ENCODE measurements around the gene UPF3A.

UPF3A gene

DNA sequence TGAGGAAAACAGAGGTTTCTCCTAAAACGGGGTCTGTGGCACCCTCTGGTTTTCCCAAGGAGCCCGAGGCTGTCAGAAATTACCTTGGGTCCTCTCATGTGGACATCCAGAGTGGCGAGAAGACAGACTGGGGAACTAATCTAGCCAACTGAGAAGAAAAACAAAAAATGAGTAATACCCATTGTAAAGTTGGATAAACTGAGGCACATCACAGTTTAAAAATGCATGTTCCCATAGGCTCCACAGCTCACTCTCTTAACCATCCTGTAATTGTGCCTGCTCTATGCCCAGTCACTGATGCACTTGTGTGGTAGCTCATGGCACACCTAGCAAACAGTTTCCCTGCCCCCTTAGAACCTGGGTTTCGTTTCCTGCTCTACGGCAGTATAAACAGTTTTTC is 15.2 kb upstream of the UPF3A start:
- no peak for DNase-seq (ENCODE audit: extremely low read depth, insufficient read length)
- peaks cover 25% of the 10 kb centered on the region for H3K36me3 ChIP-seq (ENCODE audit: control insufficient read depth, insufficient read depth, low read length)
- H3K4me3 ChIP-seq (replicated peaks; ENCODE audit: low read depth, low read length), result no peak overlapping the region
- TF ChIP-seq, protein P1, sequence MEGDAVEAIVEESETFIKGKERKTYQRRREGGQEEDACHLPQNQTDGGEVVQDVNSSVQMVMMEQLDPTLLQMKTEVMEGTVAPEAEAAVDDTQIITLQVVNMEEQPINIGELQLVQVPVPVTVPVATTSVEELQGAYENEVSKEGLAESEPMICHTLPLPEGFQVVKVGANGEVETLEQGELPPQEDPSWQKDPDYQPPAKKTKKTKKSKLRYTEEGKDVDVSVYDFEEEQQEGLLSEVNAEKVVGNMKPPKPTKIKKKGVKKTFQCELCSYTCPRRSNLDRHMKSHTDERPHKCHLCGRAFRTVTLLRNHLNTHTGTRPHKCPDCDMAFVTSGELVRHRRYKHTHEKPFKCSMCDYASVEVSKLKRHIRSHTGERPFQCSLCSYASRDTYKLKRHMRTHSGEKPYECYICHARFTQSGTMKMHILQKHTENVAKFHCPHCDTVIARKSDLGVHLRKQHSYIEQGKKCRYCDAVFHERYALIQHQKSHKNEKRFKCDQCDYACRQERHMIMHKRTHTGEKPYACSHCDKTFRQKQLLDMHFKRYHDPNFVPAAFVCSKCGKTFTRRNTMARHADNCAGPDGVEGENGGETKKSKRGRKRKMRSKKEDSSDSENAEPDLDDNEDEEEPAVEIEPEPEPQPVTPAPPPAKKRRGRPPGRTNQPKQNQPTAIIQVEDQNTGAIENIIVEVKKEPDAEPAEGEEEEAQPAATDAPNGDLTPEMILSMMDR (IDR thresholded peaks at IDR 0.05; ENCODE audit: insufficient read depth, low read length, poor library complexity, severe bottlenecking), result no peak
- no peaks in the 10 kb centered on the region for H3K27me3 ChIP-seq (replicated peaks; ENCODE audit: control insufficient read depth, insufficient read depth, low read length)

DNA sequence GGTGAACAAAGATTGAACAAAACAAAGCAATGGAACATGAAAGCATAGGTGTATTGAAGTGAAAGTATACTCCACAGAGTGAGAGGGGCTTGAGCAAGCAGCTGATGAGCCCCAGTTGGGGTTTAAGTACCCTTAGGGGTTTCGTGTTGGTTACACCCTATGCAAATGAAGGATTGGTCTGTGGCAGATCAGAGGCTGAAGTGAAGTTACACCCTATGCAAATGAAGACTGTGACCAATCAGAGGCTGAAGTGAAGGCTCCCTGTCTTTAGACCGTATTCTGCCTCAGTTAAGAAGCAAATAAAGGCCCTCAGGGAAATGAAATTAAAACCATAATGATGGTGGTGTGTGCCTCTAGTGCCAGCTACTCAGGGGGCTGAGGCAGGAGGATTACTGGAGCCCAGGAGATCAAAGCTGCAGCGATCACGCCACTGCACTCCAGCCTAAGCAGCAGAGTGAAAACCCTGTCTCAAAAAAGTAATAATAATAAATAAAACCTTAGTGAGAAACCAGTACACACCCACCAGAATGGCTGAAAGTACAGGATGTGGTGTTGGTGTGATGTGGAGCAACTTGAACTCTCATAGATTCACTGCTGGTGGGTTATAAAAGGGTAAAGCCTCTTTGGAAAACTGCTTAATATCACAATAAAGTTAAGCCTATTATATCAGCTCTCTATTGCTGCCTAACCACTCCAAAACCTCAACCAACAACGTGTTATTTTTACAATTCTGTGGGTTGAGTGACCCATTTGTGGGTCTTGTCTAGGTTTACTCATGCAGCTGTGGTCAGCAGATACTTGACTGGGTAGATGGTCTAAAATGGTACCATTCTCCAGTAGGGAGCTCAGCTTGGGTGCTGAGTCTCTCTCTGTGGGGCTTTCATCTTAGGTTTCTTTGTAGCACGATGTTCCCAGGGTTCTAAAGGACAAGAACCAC is 12.8 kb upstream of the UPF3A start:
- TF ChIP-seq, protein P1 (IDR thresholded peaks at IDR 0.05; ENCODE audit: insufficient read depth, low read length, poor library complexity, severe bottlenecking), result no peak
- Histone ChIP-seq H3K27me3 (replicated peaks; ENCODE audit: control insufficient read depth, insufficient read depth, low read length) (no peaks in the 10 kb centered on the region), H3K4me3 (replicated peaks; ENCODE audit: low read depth, low read length) (no peak overlapping the region), H3K36me3 (ENCODE audit: control insufficient read depth, insufficient read depth, low read length) (peaks cover 24% of the 10 kb centered on the region)
- DNase-seq (ENCODE audit: extremely low read depth, insufficient read length), result no peak

DNA sequence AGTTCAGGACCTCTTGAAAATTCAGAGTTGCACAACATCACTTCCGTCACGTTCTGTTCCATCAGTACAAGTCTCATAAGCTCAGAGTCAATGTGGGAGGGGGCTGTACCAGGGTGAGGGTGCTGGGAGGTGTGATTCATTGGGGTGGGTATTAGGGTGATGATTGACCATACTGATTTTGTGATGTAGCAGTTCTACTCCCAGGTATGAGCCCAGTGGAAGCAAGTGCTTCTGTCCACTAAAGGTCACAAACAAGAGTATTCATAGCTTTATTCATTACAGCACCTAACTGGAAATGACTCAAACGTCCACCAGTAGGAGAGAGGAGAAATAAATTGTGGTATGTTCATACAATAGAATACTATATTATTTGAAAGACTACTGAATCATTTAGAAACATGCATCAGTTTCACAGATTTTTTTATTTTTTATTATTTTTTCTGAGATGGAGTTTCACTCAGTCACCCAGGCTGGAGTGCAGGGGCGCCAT is 12.1 kb upstream of the UPF3A start:
- TF ChIP-seq, protein P1 (IDR thresholded peaks at IDR 0.05; ENCODE audit: insufficient read depth, low read length, poor library complexity, severe bottlenecking), result no peak
- no peak for DNase-seq (ENCODE audit: extremely low read depth, insufficient read length)
- peaks cover 24% of the 10 kb centered on the region for H3K36me3 ChIP-seq (ENCODE audit: control insufficient read depth, insufficient read depth, low read length)
- H3K27me3 ChIP-seq (replicated peaks; ENCODE audit: control insufficient read depth, insufficient read depth, low read length), result no peaks in the 10 kb centered on the region
- no peak overlapping the region for H3K4me3 ChIP-seq (replicated peaks; ENCODE audit: low read depth, low read length)

DNA sequence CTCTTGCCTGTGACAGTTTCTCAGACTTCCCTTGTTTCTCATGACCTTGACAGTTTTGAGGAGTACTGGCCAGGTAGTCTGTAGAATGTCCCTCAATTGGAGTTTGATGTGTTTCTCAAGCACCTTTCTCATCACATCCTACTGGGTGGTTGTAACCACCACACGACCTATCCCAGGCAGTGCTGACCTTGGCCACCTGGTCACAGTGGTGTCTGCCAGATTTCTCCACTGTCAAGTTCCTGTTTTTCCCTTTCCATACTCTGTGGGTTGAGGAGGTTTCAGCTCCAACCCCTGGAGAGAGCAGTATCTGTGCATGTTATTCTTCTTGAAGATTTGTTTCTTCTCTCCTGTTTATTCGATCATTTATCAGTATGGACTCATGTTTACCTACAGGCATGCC is 8.4 kb upstream of the UPF3A start:
- TF ChIP-seq, protein P1 (IDR thresholded peaks at IDR 0.05; ENCODE audit: insufficient read depth, low read length, poor library complexity, severe bottlenecking), result no peak
- no peak for DNase-seq (ENCODE audit: extremely low read depth, insufficient read length)
- Histone ChIP-seq H3K36me3 (ENCODE audit: control insufficient read depth, insufficient read depth, low read length) (peaks cover 15% of the 10 kb centered on the region), H3K27me3 (replicated peaks; ENCODE audit: control insufficient read depth, insufficient read depth, low read length) (no peaks in the 10 kb centered on the region), H3K4me3 (replicated peaks; ENCODE audit: low read depth, low read length) (no peak overlapping the region)

DNA sequence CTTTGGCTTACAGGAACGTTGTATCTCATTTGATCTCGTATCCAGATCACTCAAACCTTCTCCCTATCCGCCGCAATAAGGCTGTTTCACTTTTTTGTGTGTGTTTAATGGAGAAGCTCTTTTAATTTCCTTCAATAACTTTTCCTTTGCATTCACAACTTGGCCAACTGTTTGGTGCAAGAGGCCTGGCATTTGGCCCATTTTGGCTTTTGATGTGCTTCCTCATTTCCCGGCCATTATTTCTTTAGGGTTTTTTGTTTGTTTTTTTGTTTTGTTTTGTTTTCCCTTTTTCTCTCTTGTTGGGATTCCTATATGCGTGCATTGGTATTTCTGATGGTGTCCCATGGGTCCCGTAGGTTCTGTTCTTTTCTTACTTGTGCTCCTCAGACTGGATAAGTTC is 6.1 kb upstream of the UPF3A start:
- TF ChIP-seq, protein P1 (IDR thresholded peaks at IDR 0.05; ENCODE audit: insufficient read depth, low read length, poor library complexity, severe bottlenecking), result no peak
- Histone ChIP-seq H3K4me3 (replicated peaks; ENCODE audit: low read depth, low read length) (no peak overlapping the region), H3K27me3 (replicated peaks; ENCODE audit: control insufficient read depth, insufficient read depth, low read length) (no peaks in the 10 kb centered on the region), H3K36me3 (ENCODE audit: control insufficient read depth, insufficient read depth, low read length) (peaks cover 4% of the 10 kb centered on the region)
- DNase-seq (ENCODE audit: extremely low read depth, insufficient read length), result no peak
